ENCODE results near the gene ADRA2C.

The ADRA2C gene

DNA sequence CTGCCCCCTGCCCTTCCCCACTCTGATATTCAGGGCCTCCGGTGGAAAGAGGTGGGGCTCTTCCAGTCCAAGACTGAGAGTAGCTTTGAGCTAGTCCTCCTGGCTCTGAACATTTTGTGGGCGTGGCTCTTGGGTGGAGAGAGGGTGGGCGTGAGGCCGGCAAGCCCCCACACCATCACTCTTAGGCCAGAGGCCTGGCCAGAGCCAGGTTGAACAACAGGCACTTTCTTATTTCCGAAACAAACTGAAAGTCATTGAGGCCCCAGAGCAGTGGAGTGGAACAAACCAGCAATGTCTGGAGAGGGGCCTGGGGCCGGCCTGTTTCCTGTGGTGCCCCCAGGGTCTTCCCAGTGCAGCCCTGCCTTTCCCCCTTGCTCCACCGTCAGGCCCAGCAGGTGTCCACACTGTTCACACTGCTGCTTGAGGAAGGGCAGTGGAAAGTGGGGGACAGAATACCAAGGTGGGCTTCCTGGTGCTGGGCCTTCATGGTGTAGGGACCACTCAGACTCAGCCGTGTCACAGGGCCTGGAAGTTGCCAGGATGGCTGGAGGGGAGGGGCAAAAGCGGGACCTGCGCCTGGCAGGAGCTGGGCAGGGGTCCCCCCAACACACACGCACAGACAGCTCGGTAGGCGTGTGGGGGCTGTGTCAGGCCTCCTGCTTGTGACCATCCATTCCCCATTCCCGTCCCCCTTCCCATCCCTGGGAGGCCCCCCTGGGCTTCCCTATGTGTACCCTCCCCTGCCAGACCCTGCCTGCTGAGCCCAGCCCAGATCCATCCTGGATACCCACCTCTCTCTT is 2.9 kb downstream of the ADRA2C start:
- Histone ChIP-seq H3K27ac (peak overlapping the region; percentile 10 to 11), H3K4me3 (no peak overlapping the region)
- TF ChIP-seq CTCF (IDR thresholded peaks at IDR 0.05): no peak
- no peak for DNase-seq (ENCODE audit: low spot score)

- H3K4me3 ChIP-seq: no peak overlapping the region
- no peak for TF ChIP-seq CTCF (IDR thresholded peaks at IDR 0.05)
- DNase-seq (ENCODE audit: low spot score): no peak
- H3K27ac ChIP-seq: no peak overlapping the region
Measured at GRCh38 chr4:3769642-3770184, 3.5 kb downstream of the ADRA2C start.

GRCh38 chr4:3770323-3771163 is 4.4 kb downstream of the ADRA2C start:
- peak overlapping the region in 1 of 2 donors; percentile 44 for H3K27ac ChIP-seq

DNA sequence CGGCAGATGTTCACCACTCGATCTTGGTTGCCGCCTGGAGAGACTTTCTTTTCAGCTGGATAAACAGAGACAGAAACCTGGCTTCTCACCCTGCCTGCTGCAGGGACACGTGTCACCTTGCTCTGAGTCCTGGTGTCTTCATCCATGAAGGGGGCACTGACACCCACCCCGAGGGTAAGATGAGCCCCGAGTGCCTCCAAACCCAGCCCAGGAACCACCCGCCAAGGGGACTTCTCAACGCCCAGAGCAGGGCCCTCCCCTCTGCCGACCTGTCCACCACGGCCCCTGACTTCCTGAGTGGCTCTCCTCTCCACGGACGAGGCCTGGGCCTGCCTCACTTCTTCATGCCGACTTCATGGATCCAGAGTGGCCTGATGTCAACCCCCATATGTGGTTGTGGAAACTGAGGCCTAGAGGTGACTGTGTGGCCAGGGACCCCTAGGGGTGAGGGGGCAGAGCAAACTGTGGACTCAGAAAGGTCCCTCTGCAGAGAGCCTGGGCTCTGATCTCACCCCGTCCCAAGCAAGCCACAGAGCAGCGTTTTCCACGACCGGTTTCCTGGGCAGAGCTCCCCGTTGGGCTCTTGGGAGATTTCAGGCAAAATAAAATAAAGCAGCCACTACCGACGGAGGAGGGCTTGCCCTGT is 5.1 kb downstream of the ADRA2C start:
- no peak for TF ChIP-seq CTCF (IDR thresholded peaks at IDR 0.05)
- Histone ChIP-seq H3K27ac (peak overlapping the region; percentile 44 to 52), H3K4me3 (no peak overlapping the region)
- no peak for DNase-seq (ENCODE audit: low spot score)

More at GRCh38 chr4:3770323-3771163, 4.4 kb downstream of the ADRA2C start:
- no peak for TF ChIP-seq CTCF (IDR thresholded peaks at IDR 0.05)
- DNase-seq (ENCODE audit: low spot score): no peak
- no peak overlapping the region for H3K4me3 ChIP-seq

- no peak for DNase-seq (ENCODE audit: low spot score)
- TF ChIP-seq CTCF (IDR thresholded peaks at IDR 0.05): no peak
- peak overlapping the region; percentile 44 to 52 for H3K27ac ChIP-seq
- no peak overlapping the region for H3K4me3 ChIP-seq
Measured at GRCh38 chr4:3771939-3772495, 5.8 kb downstream of the ADRA2C start.

- peak overlapping the region in 1 of 2 donors; percentile 44 for H3K27ac ChIP-seq
- DNase-seq (ENCODE audit: low spot score): no peak
- no peak overlapping the region for H3K4me3 ChIP-seq
- TF ChIP-seq CTCF (IDR thresholded peaks at IDR 0.05): no peak
Measured at GRCh38 chr4:3772632-3773031, 6.4 kb downstream of the ADRA2C start.
